H9 (cell line): Measurements from ENCODE around the gene CLINT1. TPM values are rescaled to one million over a fixed set of nuclear protein-coding genes. Genes with fewer than 3 reads are reported as not detected.

Experiments
- DNase-seq: peaks from one replicate; pipeline ENCODE4 v3.0.0-alpha.2; 2017
- H2AFZ ChIP-seq: one replicate; pipeline ENCODE4 v1.6.1; 2013; ENCODE audit warnings: mild to moderate bottlenecking, low read length, control low read depth, moderate library complexity
- H2AK5ac ChIP-seq: 2 replicates; pipeline ENCODE4 v1.6.1; 2013; ENCODE audit warnings: low read length, control low read depth, mixed read lengths; ENCODE audit not compliant: insufficient read length
- H2BK120ac ChIP-seq: one replicate; pipeline ENCODE4 v1.6.1; 2013; ENCODE audit warnings: low read depth, mild to moderate bottlenecking, low read length, control low read depth, inconsistent platforms; ENCODE audit not compliant: poor library complexity, severe bottlenecking
- H2BK12ac ChIP-seq: 2 replicates; pipeline ENCODE4 v1.6.1; 2013; ENCODE audit warnings: low read length, control low read depth, mixed read lengths, low read depth; ENCODE audit not compliant: insufficient read length
- H2BK15ac ChIP-seq: 2 replicates; pipeline ENCODE4 v1.6.1; 2013; ENCODE audit warnings: low read depth, low read length, control low read depth
- H2BK20ac ChIP-seq: one replicate; pipeline ENCODE4 v1.6.1; 2013; ENCODE audit warnings: low read depth, mild to moderate bottlenecking, low read length, control low read depth, inconsistent platforms; ENCODE audit not compliant: poor library complexity, severe bottlenecking
- H2BK5ac ChIP-seq: 2 replicates; pipeline ENCODE4 v1.6.1; 2013; ENCODE audit warnings: low read length, control low read depth, mixed read lengths; ENCODE audit not compliant: insufficient read length
- H3K14ac ChIP-seq: 2 replicates; pipeline ENCODE4 v1.6.1; 2013; ENCODE audit warnings: low read length, control low read depth; ENCODE audit not compliant: insufficient read depth
- H3K18ac ChIP-seq: 2 replicates; pipeline ENCODE4 v1.6.1; 2013; ENCODE audit warnings: low read depth, mild to moderate bottlenecking, mixed read lengths, low read length, control low read depth; ENCODE audit not compliant: insufficient read length
- H3K23ac ChIP-seq: 2 replicates; pipeline ENCODE4 v1.6.1; 2013; ENCODE audit warnings: low read length, control low read depth, mixed read lengths, low read depth; ENCODE audit not compliant: insufficient read length
- H3K23me2 ChIP-seq: 2 replicates; pipeline ENCODE4 v1.6.1; 2013; ENCODE audit warnings: low read depth, mild to moderate bottlenecking, mixed read lengths, low read length, control low read depth; ENCODE audit not compliant: insufficient read length, poor library complexity, severe bottlenecking
- H3K27ac ChIP-seq: 2 replicates; pipeline ENCODE4 v1.5.1; 2013; ENCODE audit warnings: low read length, control low read depth, mixed read lengths, low read depth; ENCODE audit not compliant: insufficient read length
- H3K27me3 ChIP-seq: 2 replicates; pipeline ENCODE4 v1.6.1; 2013; ENCODE audit warnings: low read length, control low read depth, inconsistent platforms; ENCODE audit not compliant: insufficient read depth
- H3K4ac ChIP-seq: 2 replicates; pipeline ENCODE4 v1.6.1; 2013; ENCODE audit warnings: low read depth, mild to moderate bottlenecking, control low read depth, inconsistent platforms, low read length, moderate library complexity
- H3K4me1 ChIP-seq: 2 replicates; pipeline ENCODE4 v1.6.1; 2013; ENCODE audit warnings: low read length, control low read depth, inconsistent platforms; ENCODE audit not compliant: insufficient read depth
- H3K4me2 ChIP-seq: 2 replicates; pipeline ENCODE4 v1.6.1; 2013; ENCODE audit warnings: low read length, control low read depth, mixed read lengths; ENCODE audit not compliant: insufficient read length, insufficient read depth
- H3K56ac ChIP-seq: 2 replicates; pipeline ENCODE4 v1.6.1; 2013; ENCODE audit warnings: low read depth, mild to moderate bottlenecking, mixed read lengths, low read length, control low read depth; ENCODE audit not compliant: insufficient read length
- H3K79me1 ChIP-seq: 2 replicates; pipeline ENCODE4 v1.6.1; 2013; ENCODE audit warnings: low read depth, mild to moderate bottlenecking, moderate library complexity, low read length, control low read depth, inconsistent platforms; ENCODE audit not compliant: insufficient read depth, poor library complexity, severe bottlenecking
- H3K79me2 ChIP-seq: 2 replicates; pipeline ENCODE4 v1.6.1; 2013; ENCODE audit warnings: low read length, control low read depth, inconsistent platforms; ENCODE audit not compliant: insufficient read depth
- H3K9ac ChIP-seq: 2 replicates; pipeline ENCODE4 v1.6.1; 2013; ENCODE audit warnings: low read length, control low read depth, mixed read lengths; ENCODE audit not compliant: insufficient read length; ENCODE audit errors: extremely low read depth
- H3K9me3 ChIP-seq: one replicate; pipeline ENCODE4 v1.6.1; 2013; ENCODE audit warnings: low read depth, low read length, inconsistent platforms; ENCODE audit not compliant: control insufficient read depth
- H3T11ph ChIP-seq: one replicate; pipeline ENCODE4 v1.6.1; 2013; ENCODE audit warnings: mild to moderate bottlenecking, low read length, control low read depth, inconsistent platforms
- H4K20me1 ChIP-seq: one replicate; pipeline ENCODE4 v1.6.1; 2013; ENCODE audit not compliant: control insufficient read depth, insufficient read length, insufficient read depth
- H4K5ac ChIP-seq: 2 replicates; pipeline ENCODE4 v1.6.1; 2013; ENCODE audit warnings: low read depth, mild to moderate bottlenecking, mixed read lengths, low read length, control low read depth; ENCODE audit not compliant: insufficient read length
- H4K8ac ChIP-seq: replicated peaks from 2 replicates; pipeline ENCODE4 v1.6.1; 2013; ENCODE audit warnings: low read length, control low read depth, mixed read lengths, low read depth; ENCODE audit not compliant: insufficient read length
- H4K91ac ChIP-seq: 2 replicates; pipeline ENCODE4 v1.6.1; 2013; ENCODE audit warnings: low read depth, mild to moderate bottlenecking, moderate library complexity, mixed read lengths, low read length, control low read depth; ENCODE audit not compliant: insufficient read length
- H3K27ac Mint-ChIP-seq, 3 experiments: 2 replicates in 2 of 3; 3 replicates in 1 of 3; pipeline ENCODE4 v1.8.0; 2020 to 2021; ENCODE audit warnings: mixed read lengths in 3 of 3, mild to moderate bottlenecking in 1 of 3, moderate library complexity in 1 of 3
- H3K27me3 Mint-ChIP-seq: 2 replicates; pipeline ENCODE4 v1.8.0; 2021; ENCODE audit warnings: low read depth, mild to moderate bottlenecking, moderate library complexity, mixed read lengths
- H3K36me3 Mint-ChIP-seq, 3 experiments: 2 replicates in 2 of 3; 3 replicates in 1 of 3; pipeline ENCODE4 v1.8.0; 2020 to 2021; ENCODE audit warnings: low read depth in 3 of 3, mixed read lengths in 3 of 3; ENCODE audit not compliant: insufficient read depth in 1 of 3
- H3K4me1 Mint-ChIP-seq, 2 experiments: 2 replicates each; pipeline ENCODE4 v1.8.0; 2020; ENCODE audit warnings: mixed read lengths in 2 of 2
- H3K4me3 Mint-ChIP-seq, 2 experiments: 2 replicates in 1 of 2; 3 replicates in 1 of 2; pipeline ENCODE4 v1.8.0; 2020 to 2021; ENCODE audit warnings: mild to moderate bottlenecking in 2 of 2, mixed read lengths in 2 of 2, moderate library complexity in 1 of 2
- H3K9me3 Mint-ChIP-seq, 2 experiments: 2 replicates in 1 of 2; 3 replicates in 1 of 2; pipeline ENCODE4 v1.8.0; 2020; ENCODE audit warnings: mild to moderate bottlenecking in 2 of 2, mixed read lengths in 2 of 2, moderate library complexity in 1 of 2
- CTCF ChIP-seq: fragments of 200-600 bp; sonication (generic); conservative IDR thresholded peaks from 3 replicates; pipeline ENCODE4 v1.8.0; 2021; ENCODE audit warnings: antibody characterized with exemption, mild to moderate bottlenecking
- WGBS: extraction: QIAGEN DNeasy Blood & Tissue Kit; methylation state at CpG from one replicate; pipeline ENCODE4 v1.1.7; 2013; ENCODE audit warnings: missing lambda C conversion rate, low lambda C conversion rate, mixed read lengths; ENCODE audit not compliant: insufficient read length; ENCODE audit errors: extremely low coverage; 5-methylcytosine and 5-hydroxymethylcytosine counted together
- total RNA-seq: library from RNA; stranded (reverse); gene quantifications from 2 replicates; pipeline ENCODE4 v1.2.1, GENCODE V29; 2021

Gene CLINT1
- total RNA-seq, 1 experiment from 2014 or later, result 79.1 TPM

- Mint-ChIP-seq H3K4me1 (peaks cover 8 to 15% of the 10 kb centered on the region in 2 experiments), H3K9me3 (no peaks in the 10 kb centered on the region; a peak in 1 of 5 replicates), H3K4me3 (peak overlapping the region; percentile 88 to 96), H3K27me3 (peaks cover 18% of the 10 kb centered on the region), H3K36me3 (peaks cover 4 to 7% (median 6%) of the 10 kb centered on the region in 3 experiments), H3K27ac (no peak overlapping the region)
- no peak overlapping the region for H3K9ac ChIP-seq
- no peak for DNase-seq
- H4K8ac ChIP-seq, result no peak overlapping the region
- no CpG with 5 or more reads among the region's 56 CpGs for WGBS
- H2BK120ac ChIP-seq, result no peak overlapping the region
- H3K56ac ChIP-seq, result no peak overlapping the region
- no peak overlapping the region for H3K18ac ChIP-seq
- no peak overlapping the region; the same call in 1 of the 2 replicates for H3K14ac ChIP-seq
- TF ChIP-seq CTCF, result no peak
- H3K27ac ChIP-seq, result no peak overlapping the region
- H3T11ph ChIP-seq, result no peak overlapping the region
- no peaks in the 10 kb centered on the region for H3K79me1 ChIP-seq
- no peak overlapping the region for H2AK5ac ChIP-seq
- H2BK5ac ChIP-seq, result no peak overlapping the region
- H2AFZ ChIP-seq, result no peak overlapping the region
- H3K9me3 ChIP-seq, result no peaks in the 10 kb centered on the region
- H3K27me3 ChIP-seq, result peaks cover 7% of the 10 kb centered on the region
- H2BK12ac ChIP-seq, result no peak overlapping the region
- no peaks in the 10 kb centered on the region for H3K4me1 ChIP-seq
- H3K23ac ChIP-seq, result no peak overlapping the region
- no peak overlapping the region for H2BK20ac ChIP-seq
- peak overlapping the region; percentile 80 for H3K4me2 ChIP-seq
- H4K5ac ChIP-seq, result no peak overlapping the region
- H3K23me2 ChIP-seq, result peaks cover 9% of the 10 kb centered on the region
- H2BK15ac ChIP-seq, result no peak overlapping the region
- no peak overlapping the region for H3K4ac ChIP-seq
- no peak overlapping the region for H4K91ac ChIP-seq
- no peaks in the 10 kb centered on the region for H3K79me2 ChIP-seq
- no peaks in the 10 kb centered on the region for H4K20me1 ChIP-seq
Observed at GRCh38 chr5:157744051-157745011, 114.6 kb downstream of the CLINT1 start.
